Stimulated activated CD4-positive, alpha-beta T cell treated with anti-CD3 and anti-CD28 coated beads, Interleukin-12 subunit alpha, Interleukin-12 subunit beta, amount 100 ng/mL, for 48 hours (primary cell): ENCODE results near the gene SIRPB2.

Experiments used
- DNase-seq, 3 donors: peaks; one replicate each; pipeline ENCODE4 v3.0.0-alpha.2; 2020; ENCODE audit warnings: low read depth in 2 of 3, low spot score in 1 of 3

The SIRPB2 gene

DNA sequence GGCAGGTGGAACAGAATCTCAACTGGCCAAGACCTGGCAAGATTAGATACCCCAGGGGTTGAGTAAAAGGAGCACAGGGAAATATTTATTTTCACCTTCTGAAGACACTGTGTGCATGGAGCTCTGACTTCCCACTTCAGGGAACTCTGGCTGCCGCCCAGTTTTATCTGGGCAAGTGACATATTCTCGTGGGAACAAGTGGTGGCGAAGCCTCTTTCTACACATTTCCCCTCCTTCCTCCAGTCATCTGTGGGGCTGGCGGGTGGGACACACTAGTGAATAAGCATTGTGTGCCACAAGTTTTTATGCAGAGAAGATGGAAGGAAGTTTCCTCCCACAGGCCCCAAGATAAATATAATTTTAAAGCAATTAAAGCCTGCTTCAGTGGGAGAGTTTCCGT lies 48.1 kb downstream of the SIRPB2 start:
- no peak for DNase-seq

DNA sequence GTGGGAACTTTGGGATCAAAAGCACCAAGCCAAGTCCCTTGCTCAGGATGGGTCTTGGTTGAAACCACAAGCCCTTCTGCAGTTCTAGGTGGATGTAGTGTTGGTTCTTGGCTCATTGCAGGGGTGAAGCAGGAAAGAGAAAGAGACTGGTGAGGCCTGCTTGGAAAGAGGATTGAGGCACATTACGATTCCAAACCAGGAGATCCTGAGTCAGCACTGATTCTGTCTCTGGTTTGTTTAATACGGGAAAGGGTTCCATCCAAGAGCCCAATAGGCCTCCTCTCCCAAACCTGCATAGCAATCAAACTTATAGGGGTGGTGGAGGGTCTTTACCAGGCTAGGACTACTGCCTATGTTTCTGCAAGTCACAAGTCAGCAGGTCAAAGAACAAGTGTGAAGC lies 48.9 kb downstream of the SIRPB2 start:
- DNase-seq: no peak

DNA sequence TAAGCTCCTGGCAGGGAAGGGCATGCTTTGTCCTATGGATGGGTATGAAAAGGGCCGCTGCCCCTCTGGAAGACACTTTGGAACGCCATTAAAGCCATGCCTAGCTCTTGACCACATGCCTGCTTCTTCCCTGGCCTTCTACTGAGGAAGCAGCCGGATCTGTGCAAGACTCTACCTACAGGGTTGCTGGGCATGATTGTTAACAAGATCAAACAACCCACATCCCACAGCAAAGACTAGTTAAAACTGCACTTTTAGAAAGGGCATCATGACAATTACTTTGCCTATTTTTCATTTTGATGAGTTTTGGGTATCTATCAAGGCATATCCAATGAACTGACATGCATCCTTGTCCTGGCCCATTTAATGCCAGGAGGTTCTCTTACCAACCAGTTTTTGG lies 50.1 kb downstream of the SIRPB2 start:
- DNase-seq: no peak

DNA sequence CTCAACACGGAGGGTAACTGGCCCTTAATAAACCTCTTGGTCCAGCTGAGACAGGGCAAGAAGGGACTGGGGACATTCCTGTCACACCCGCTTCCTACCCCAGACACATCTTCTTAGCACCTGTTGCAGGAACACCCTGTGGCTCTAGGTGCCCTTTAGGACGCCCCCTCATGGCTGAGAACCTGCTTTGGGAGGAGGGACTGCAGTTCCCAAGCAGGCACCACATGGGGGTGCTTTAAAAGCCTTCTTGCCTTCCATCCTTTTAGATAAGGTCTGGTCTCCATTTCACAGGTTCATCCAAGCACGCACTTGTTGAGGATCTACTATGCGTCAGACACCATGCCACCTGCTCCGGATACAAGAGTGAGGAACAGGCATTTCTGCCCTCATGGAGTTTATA lies 51.2 kb downstream of the SIRPB2 start:
- no peak for DNase-seq

DNA sequence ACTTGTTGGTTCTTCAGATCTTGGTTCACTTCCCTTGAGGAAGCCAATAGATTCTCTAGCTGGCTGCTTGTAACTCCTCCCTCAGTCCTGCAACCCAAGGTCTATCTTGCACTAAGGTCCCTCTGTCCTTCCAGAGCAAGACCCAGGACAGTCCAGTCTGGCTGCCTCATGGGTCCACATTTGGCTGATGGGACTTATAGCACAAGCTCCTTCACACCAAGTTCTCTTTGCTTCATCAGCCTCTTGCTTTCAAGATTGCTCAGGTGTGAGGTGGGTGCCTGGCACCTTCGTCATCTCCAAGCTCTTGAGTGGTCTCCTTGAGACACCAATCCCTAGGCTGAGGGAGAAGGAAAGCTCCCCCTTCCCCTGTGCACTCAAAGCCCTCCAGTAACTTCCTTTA lies 52.9 kb downstream of the SIRPB2 start:
- DNase-seq: no peak

DNA sequence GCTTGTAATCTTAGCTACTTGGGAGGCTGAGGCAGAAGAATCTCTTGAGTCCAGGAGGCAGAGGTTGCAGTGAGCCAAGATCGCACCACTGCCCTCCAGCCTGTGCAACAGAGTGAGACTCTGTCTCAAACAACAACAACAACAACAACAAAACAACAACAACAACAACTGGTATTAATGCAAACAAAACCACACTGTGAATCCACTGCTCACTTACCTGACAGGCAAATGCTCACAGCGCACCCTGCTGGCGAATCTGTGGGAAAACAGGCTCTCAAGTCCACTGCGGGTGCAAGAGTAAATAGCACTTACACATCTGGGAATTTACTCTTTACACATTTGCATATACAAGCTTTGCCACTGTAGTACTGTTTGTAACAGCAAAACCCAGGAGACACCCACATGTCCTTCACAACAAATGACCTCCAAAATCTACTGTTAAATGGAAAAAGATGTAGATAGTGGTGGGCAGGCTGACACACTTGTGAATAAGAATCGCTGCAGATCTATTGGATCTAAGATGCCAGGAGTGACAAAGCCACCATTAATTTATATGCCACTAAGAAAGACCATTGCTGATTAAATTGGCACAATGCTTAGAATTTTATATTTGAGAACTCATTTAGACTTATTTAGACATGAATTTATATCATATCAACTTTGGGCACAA lies 53.9 kb downstream of the SIRPB2 start:
- DNase-seq: peak; percentile 65 to 73 (median 66)

DNA sequence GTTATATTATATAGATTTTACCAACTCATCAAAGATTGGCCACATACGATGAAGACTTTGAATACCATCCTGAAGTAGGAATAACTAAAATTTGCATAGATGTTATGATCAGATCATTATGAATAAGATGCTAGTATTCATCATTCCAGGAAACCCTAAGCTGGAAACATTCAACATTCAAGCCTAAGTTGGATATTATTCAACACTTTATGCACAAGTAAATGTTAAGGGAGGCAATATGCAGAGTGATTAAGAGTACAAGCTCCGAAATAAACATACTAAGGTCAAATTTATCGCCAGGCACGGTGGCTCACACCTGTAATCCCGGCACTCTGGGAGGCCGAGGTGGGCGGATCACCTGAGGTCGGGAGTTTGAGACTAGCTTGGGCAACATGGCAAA lies 55.0 kb downstream of the SIRPB2 start:
- DNase-seq: no peak

DNA sequence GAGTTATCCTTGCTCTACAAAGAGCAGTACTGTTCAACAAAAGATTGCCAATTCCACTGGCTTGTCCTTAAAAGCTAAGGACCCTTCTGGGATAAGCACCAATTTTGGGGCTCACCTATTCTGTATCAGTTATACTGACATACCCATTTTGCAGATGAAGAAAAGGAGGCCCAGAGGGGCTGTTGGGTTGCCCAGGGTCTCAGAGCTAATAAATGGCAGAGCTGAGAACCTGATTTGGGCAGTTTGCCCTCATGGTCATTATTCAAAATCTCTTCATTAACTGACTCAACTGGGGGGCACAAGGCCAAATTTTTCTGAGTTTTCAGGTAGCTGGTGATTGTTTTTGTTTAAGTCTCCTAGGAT lies 55.9 kb downstream of the SIRPB2 start:
- DNase-seq: no peak

DNA sequence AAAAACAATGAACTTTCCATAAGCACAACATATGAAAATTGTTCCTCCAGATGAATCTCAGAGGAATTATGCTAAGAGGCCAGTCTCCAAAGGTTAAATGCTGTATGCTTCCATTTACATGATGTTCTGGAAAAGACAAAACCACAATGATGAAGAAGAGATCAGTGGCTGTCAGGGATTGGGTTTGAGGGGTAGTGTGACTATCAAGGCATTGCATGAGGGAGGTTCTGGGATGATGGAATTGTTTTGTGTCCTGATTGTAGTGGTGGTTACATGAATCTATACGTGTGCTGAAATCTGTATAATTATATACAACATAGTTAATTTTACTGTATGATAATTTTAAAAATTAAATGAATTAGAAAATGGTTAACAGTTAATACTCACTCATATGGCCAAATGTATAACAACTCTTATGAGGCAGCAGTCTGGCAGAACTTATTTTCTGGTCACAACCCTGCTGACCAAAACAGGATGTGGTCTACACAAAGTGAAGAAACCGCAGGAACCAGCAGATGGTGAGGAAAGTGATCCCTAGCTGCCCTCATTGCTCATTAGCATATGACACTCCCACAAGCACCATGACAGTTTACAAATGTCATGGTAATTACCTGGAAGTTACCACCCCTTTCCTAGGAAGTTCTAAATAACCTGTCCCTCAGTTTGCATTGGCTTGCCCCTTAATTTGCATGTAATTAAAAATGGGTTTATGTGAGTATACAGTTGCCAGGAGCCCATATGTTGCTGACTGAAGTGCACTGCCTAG lies 56.5 kb downstream of the SIRPB2 start:
- peak; percentile 26 to 64 (median 55) for DNase-seq

DNA sequence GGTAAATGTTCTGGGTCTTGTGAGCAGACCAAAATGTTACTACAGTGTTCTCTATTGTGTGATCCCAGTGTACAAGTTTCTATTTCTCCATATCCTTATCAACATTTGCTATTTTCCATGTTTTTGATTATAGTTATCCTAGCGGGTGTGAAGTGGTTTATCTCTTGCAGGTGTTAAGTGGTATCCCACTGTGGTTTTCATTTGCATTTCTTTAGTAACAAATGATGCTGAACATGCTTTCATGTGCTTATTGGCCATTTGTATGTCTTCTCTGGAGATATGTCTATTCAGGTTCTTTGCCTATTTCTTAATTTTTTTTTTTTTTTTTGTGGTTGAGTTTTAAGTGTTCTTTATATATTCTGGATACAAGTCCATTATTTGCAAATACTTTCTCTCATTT lies 60.1 kb downstream of the SIRPB2 start:
- no peak for DNase-seq

DNA sequence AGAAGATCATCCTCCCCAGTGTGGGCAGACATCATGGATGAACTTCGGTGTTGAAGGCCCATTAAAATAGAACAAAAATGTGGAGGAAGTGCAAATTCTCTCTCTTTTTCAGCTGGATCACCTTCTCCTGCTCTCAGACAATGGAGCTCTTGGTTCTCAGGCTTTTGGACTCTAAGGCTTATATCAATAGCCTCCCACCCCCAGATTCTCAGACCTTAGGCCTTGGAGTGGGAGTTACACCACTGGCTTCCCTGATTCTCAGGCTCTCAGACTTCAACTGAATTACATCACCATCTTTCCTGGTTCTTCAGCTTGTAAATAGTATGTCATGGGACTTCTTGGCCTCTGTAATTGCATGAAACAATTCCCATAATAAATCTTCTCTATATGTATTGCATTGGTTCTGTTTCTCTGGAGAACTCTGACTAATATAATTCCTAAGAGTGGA lies 61.2 kb downstream of the SIRPB2 start:
- DNase-seq: no peak

DNA sequence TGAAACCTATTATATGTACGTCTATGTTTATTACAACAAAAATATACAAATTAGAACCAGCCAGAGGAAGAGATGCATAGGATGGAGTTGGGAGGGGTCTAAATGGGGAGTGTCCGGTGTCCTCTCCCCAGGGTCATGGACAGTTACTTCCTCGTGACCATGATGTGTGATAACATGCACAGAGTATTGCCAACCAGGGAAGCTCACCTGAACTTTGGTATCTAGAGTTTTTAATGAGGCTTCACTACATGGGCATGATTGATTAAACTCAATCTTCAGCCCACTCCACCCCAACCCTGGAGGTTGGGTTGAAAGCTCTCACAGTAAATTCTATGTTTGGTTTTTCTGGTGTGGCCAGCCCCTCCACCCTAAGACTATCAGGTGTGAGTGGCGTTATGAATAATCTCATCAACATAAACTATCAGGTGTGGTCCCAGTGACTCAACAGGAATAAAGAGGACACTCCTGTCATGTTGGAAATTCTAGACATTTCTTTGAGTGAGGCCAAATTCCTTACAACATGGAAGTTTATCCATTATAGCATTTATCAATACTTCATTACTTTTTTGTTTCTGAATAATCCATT lies 62.0 kb downstream of the SIRPB2 start:
- DNase-seq: no peak

DNA sequence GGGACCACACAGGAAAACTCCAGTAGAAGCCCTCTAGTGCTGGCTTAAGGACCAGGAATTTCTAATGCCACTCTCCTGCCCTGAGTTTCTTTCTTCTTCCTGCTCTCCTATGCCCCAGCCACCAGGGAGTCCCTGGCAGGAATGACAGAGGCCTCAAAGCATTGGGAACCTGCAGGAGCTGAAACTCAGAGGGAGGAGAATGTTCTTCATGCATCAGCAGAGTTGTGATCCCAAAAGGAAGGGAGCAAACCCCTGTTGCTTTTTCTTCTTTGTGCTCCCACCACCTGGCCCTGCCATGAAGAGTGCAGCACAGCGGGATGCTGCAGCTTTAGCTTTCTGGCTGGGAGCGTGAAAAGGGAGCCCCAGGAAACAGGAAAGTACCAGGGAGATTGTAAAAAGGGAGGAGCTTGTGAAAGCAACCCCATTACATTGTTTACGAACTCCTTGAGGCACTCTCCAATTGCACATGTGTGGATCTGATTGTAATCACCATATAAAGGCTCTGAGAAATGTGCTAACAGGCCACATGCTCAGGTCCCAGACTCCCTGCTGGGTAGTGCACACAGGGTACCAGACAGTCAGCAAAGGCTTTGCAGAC lies 63.7 kb downstream of the SIRPB2 start:
- no peak for DNase-seq

DNA sequence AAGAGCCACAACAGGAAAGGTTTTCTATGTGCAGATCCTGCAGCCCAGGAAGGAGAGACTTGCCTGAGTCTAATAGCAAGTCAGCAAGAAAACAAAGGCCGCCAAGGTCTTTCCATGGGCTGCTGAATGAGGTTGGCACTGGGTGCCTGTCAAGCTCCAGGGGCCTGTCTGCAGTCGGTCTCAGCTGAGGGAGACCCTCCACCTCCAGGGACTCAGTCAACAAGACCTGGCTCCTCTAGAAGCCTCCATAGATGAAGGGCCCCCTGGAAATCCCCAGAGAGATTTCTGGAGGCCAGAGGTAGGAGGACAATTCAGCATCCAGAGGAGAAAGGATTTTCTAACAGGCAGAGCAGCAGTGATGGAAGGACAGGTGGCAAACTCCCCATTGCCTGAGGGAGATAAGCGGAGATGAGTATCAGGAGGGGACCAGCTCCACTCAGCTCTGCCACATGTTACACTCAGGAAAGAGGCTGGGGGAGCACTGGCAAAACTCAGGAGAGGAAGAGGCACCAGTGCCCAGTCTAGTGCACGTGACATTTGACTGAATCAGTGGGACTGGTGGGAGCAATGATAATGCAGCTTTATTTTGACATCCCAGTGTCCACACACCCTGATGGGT lies 64.9 kb downstream of the SIRPB2 start:
- DNase-seq: no peak
